Fibroblast of lung (primary cell): ENCODE data around the gene NLRC3.

Source experiments
- EZH2 ChIP-seq: IDR thresholded peaks from 2 replicates; pipeline ENCODE4 v1.5.1; 2012; ENCODE audit warnings: low read length, control low read depth, mild to moderate bottlenecking; ENCODE audit errors: missing control alignments
- TF ChIP-seq, protein P1 (sequence below), 2 donors: IDR thresholded peaks in 1 of 2; conservative IDR thresholded peaks in 1 of 2; 1 replicate in 1 of 2; 2 replicates in 1 of 2; pipeline ENCODE4 v1.5.1; 2011 to 2012; ENCODE audit warnings: low read length in 2 of 2, control low read depth in 1 of 2, inconsistent platforms in 1 of 2, low read depth in 1 of 2, mild to moderate bottlenecking in 1 of 2

DNA sequence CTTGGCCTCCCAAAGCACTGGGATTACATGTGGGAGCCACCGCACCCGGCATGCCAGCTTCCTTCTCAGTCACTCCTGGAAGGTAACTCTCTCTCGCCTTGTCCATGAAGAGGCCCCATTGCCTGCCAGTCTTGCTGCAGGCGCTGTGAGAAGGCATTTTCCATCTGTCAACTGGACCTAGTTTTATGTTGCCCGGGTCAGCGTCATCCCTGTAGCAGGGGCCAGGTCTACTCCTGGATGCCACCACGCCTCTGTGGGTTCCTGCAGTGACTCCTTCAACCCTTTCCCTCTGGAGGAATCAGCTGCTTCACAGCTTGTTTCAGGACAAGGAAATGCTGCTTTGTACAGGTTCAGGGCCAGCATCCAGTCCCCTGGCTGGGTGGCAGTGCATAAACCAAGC is 2.6 kb upstream of the NLRC3 start:
- TF ChIP-seq, protein P1, sequence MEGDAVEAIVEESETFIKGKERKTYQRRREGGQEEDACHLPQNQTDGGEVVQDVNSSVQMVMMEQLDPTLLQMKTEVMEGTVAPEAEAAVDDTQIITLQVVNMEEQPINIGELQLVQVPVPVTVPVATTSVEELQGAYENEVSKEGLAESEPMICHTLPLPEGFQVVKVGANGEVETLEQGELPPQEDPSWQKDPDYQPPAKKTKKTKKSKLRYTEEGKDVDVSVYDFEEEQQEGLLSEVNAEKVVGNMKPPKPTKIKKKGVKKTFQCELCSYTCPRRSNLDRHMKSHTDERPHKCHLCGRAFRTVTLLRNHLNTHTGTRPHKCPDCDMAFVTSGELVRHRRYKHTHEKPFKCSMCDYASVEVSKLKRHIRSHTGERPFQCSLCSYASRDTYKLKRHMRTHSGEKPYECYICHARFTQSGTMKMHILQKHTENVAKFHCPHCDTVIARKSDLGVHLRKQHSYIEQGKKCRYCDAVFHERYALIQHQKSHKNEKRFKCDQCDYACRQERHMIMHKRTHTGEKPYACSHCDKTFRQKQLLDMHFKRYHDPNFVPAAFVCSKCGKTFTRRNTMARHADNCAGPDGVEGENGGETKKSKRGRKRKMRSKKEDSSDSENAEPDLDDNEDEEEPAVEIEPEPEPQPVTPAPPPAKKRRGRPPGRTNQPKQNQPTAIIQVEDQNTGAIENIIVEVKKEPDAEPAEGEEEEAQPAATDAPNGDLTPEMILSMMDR (conservative IDR thresholded peaks at IDR 0.05 in 1 of 2, IDR thresholded peaks at IDR 0.05 in 1 of 2; ENCODE audit: low read depth in 1 of 2, low read length in 2 of 2), result no peak
- TF ChIP-seq EZH2, result no peak
